ENCODE results near the gene MEDAG. TPM values are rescaled to one million over a fixed set of nuclear protein-coding genes. Genes with fewer than 3 reads are reported as not detected.
A peak's percentile ranks its signal among the peaks of the same experiment; 100 is the strongest.

MEDAG gene
- total RNA-seq = not detected

DNA sequence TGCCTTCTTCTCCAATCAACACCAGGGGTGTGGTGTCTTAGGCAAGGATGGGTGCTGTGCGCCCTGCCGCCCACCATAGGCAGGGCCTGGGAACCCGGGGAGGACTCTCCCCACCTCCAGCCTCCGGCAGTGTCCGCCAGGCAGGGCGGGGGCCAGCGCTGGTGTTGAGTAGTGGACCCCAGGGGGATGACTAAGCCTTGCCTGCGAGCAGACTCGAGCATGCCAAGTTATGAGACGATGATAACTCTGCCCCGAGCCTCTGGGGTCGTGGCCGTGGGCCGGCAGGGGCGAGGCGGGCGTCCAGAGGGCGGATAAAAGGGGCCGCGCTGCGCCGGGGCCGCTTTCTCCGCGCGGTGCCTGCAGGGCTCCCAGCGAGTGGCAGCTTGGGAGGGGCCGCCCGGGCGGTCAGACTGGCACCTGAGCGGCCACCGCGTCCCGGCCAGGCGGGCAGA, at the start of gene MEDAG:
Gene MEDAG (plus strand): TSS at position 340 of the 452 bp plus-strand sequence. CDS start 245 bp downstream, outside the sequence.
- Mint-ChIP-seq H3K4me1 (ENCODE audit: low read depth) (peaks cover 4% of the 10 kb centered on the region), H3K27ac (no peak within 1 kb of the TSS), H3K4me3 (no peak within 1 kb of the TSS), H3K27me3 (peaks cover 48% of the 10 kb centered on the region), H3K36me3 (no peaks in the 10 kb centered on the region), H3K9me3 (no peaks in the 10 kb centered on the region)
- intact Hi-C loops (cut with micrococcal nuclease) = no loop called here
- no peak for DNase-seq
- ChIA-PET POLR2A (no interaction called here), CTCF (no interaction called here)

DNA sequence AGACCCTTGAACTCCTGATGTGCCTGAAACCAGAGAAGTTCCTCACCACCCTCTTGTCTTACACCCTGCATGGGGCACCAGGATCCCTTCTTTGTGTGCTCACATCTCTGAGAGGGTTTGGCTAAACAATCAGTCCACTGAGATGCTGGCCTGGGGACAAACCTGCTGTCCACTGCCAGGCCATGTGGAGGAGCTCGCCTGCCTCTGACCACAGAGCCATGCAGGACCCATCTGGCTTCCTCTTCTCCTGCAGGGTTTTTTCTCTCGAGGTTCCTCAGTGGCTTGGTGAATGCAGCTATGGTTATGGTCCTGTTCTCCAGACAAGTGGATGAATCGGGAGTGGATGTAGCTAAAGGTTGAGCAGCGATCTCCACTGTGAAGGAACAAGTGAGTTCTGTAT, 49.1 kb upstream of the MEDAG start:
- ChIA-PET POLR2A (no interaction called here), CTCF (interaction anchor here (3.8 kb wide), 1 partner anchor 8 kb away, joined by 29 read pairs; no protein-coding TSS in a partner anchor)
- intact Hi-C loops (cut with micrococcal nuclease) = no loop called here
- H3K4me3 Mint-ChIP-seq = no peak overlapping the region
- H3K9me3 Mint-ChIP-seq = no peaks in the 10 kb centered on the region
- H3K27me3 Mint-ChIP-seq = no peaks in the 10 kb centered on the region
- DNase-seq = no peak
- H3K4me1 Mint-ChIP-seq (ENCODE audit: low read depth) = no peaks in the 10 kb centered on the region
- H3K36me3 Mint-ChIP-seq = no peaks in the 10 kb centered on the region
- H3K27ac Mint-ChIP-seq = no peak overlapping the region

DNA sequence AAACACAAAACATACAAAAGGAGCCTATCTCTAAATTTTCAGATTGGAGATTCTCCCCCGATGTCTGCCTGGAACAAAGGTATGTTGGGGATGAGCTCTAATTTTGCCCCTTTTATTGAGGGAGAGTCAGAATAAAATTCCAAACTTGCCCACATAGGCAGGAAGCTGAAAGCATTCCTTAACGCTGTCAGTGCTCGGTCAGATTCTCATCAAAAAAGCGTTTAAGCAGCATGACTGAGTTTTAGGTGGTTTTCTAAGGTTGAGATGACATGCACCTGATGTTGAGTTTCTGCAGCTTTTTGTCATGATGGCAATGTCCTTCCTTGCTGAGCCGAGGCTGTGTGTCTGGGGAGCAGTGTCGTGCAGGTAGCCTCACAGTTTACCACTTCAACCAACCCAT, 48.4 kb upstream of the MEDAG start:
- CTCF ChIA-PET = interaction anchor here (1.2 to 3.8 kb wide), 2 partner anchors 8 to 10 kb away, joined by 7 to 29 read pairs; no protein-coding TSS in a partner anchor
- Mint-ChIP-seq H3K27ac (no peak overlapping the region), H3K4me1 (ENCODE audit: low read depth) (no peaks in the 10 kb centered on the region), H3K27me3 (peaks cover 2% of the 10 kb centered on the region), H3K36me3 (no peaks in the 10 kb centered on the region), H3K9me3 (no peaks in the 10 kb centered on the region), H3K4me3 (no peak overlapping the region)
- no peak for DNase-seq
- intact Hi-C loops (cut with micrococcal nuclease) = no loop called here
- POLR2A ChIA-PET = no interaction called here

DNA sequence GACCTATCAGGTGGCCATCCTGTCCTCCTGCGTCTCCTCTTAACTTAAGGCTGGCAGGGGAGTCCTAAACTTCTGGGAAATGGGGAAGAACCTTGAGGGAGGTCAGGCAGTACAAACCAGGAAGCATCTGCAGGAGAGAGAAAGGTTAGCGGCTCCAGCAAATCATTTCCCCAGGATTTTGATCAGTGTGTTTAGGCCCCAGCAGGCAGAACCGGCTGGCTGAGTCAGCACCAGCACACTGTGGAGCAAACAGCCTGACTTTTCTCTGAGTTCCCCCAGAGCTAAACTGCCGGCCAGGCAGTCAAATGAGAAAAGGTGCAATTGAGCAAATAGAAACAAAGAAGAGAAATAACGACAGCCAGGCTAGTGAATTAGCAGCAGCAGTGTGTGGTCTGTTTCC, 46.7 kb upstream of the MEDAG start:
- H3K4me1 Mint-ChIP-seq (ENCODE audit: low read depth) = no peaks in the 10 kb centered on the region
- H3K4me3 Mint-ChIP-seq = no peak overlapping the region
- POLR2A ChIA-PET = no interaction called here
- no peaks in the 10 kb centered on the region for H3K9me3 Mint-ChIP-seq
- H3K27ac Mint-ChIP-seq = no peak overlapping the region
- no peak for DNase-seq
- CTCF ChIA-PET = no interaction called here
- intact Hi-C loops (cut with micrococcal nuclease) = no loop called here
- no peaks in the 10 kb centered on the region for H3K36me3 Mint-ChIP-seq
- peaks cover 2% of the 10 kb centered on the region for H3K27me3 Mint-ChIP-seq

DNA sequence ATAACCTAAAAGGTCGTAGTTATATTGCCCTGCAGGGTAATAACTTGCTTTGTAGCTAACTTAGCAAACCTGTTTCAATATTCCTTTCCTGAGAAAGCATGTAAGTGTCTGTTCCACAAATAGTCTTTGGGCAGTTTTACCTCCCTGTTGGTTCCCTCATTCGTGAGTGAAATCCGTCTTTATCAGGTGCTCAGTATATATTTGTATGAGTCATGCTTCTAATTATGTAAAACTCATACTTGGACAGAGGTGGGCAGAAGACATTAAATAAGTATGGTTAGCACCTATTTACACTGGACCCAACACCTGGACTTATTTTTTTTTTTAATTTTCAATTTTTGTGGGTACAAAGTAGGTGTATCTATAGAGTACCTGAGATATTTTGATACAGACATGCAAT, 44.9 kb upstream of the MEDAG start:
- Mint-ChIP-seq H3K4me1 (ENCODE audit: low read depth) (peaks cover 7% of the 10 kb centered on the region), H3K36me3 (no peaks in the 10 kb centered on the region), H3K27ac (no peak overlapping the region), H3K9me3 (no peaks in the 10 kb centered on the region), H3K4me3 (no peak overlapping the region), H3K27me3 (peaks cover 7% of the 10 kb centered on the region)
- intact Hi-C loops (cut with micrococcal nuclease) = no loop called here
- POLR2A ChIA-PET = no interaction called here
- no peak for DNase-seq
- CTCF ChIA-PET = interaction anchor here (0.6 kb wide), 2 partner anchors 32 to 157 kb away, joined by 3 to 4 read pairs; no protein-coding TSS in a partner anchor

DNA sequence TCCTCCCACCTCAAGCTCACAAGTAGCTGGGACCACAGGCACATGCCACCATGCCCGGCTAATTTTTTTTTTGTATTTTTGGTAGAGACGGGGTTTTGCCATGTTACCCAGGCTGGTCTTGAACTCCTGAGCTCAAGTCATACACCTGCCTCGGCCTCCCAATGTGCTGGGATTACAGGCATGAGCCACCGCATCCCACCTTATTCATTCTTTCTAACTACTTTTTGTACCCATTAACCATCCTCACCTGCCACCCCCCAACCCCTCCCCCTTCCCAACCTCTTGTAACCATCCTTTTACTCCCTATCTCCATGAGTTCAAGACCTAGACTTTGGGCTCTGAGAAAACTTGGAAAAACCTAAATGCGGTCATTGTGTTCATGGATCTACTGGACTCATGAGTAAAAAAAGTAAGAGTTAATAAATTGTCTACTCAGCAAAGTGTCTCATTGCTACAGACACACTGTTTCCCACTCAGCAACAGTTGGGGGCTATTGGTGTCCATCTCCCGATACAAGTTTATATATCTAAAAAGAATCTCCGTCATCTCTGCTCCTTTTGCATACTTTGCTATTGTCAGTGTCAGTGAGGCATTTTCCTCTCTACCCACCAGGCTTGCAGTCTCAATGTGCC, 44.1 kb upstream of the MEDAG start:
- intact Hi-C loops (cut with micrococcal nuclease) = no loop called here
- H3K9me3 Mint-ChIP-seq = no peaks in the 10 kb centered on the region
- H3K27me3 Mint-ChIP-seq = peaks cover 7% of the 10 kb centered on the region
- H3K36me3 Mint-ChIP-seq = no peaks in the 10 kb centered on the region
- H3K4me1 Mint-ChIP-seq (ENCODE audit: low read depth) = peaks cover 7% of the 10 kb centered on the region
- DNase-seq = no peak
- ChIA-PET POLR2A (no interaction called here), CTCF (interaction anchor here (0.6 kb wide), 2 partner anchors 32 to 158 kb away, joined by 3 to 4 read pairs; no protein-coding TSS in a partner anchor)
- H3K27ac Mint-ChIP-seq = no peak overlapping the region
- H3K4me3 Mint-ChIP-seq = no peak overlapping the region

DNA sequence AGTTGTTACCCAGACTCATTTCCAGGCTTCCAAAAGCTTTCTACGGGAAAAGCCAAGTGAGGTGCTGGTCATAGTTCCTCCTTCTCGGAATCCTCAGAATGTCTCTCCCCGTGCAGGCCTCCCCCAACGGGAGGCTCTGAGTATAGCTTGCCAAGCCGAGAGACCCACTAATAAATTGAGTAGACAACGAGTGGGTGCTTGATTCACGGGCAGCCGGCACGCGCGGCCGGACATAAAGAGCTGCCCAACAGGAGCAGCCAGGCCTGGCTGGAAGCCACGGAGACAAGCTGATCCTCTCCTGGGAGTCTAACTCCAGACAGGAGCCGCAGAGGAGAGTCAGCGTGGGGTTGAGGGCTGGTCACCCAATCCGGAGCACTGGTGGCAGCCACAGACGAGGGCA, 43.4 kb upstream of the MEDAG start:
- DNase-seq = no peak
- ChIA-PET POLR2A (no interaction called here), CTCF (no interaction called here)
- H3K4me1 Mint-ChIP-seq (ENCODE audit: low read depth) = peaks cover 7% of the 10 kb centered on the region
- no peak overlapping the region for H3K27ac Mint-ChIP-seq
- no peaks in the 10 kb centered on the region for H3K36me3 Mint-ChIP-seq
- no peak overlapping the region for H3K4me3 Mint-ChIP-seq
- H3K9me3 Mint-ChIP-seq = no peaks in the 10 kb centered on the region
- peaks cover 7% of the 10 kb centered on the region for H3K27me3 Mint-ChIP-seq
- intact Hi-C loops (cut with micrococcal nuclease) = no loop called here

DNA sequence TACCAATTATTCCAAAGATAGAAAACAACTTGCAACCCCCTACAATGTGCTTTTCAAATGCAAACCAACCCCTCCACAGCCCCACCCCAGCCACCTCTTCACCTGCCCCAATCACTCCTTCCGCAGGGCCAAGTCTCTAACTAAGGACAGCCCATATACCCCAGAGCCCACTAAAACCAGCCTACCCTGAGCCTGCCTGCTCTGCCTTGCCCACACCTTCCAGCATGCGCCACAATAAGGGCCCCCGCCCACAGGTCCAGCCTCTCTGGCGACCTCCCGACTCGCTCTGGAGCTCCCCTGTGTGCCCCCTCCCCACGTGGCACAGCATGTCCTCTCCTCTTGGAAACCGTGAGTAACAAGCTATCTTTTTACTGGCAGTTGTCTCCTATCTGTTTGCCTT, 42.8 kb upstream of the MEDAG start:
- Mint-ChIP-seq H3K27me3 (peaks cover 7% of the 10 kb centered on the region), H3K4me1 (ENCODE audit: low read depth) (peaks cover 7% of the 10 kb centered on the region), H3K4me3 (no peak overlapping the region), H3K9me3 (no peaks in the 10 kb centered on the region), H3K36me3 (no peaks in the 10 kb centered on the region), H3K27ac (no peak overlapping the region)
- intact Hi-C loops (cut with micrococcal nuclease) = no loop called here
- ChIA-PET POLR2A (no interaction called here), CTCF (no interaction called here)
- no peak for DNase-seq

DNA sequence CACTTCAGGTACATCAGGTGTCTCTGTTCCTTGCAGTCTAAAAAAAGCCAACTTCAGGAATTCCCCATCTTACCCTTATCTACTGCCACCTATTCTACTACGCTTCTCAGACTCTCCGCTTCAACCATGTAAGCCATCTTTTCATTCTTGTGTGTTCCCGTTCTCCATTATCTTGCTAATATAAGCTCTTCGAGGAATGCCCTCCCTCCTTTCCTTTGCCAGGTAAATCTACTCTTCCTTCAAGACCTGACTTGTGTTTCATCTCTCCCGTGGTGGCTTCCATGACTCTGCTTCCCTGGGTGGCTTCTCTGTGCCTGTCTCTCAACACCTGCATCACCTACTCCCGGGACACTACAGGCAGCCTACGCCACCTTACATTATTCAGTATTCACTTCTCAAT, 42.3 kb upstream of the MEDAG start:
- ChIA-PET CTCF (interaction anchor here (2.4 to 3.0 kb wide), 2 partner anchors 8 to 15 kb away, joined by 9 to 29 read pairs; no protein-coding TSS in a partner anchor), POLR2A (no interaction called here)
- H3K27ac Mint-ChIP-seq = no peak overlapping the region
- intact Hi-C loops (cut with micrococcal nuclease) = no loop called here
- no peaks in the 10 kb centered on the region for H3K36me3 Mint-ChIP-seq
- H3K27me3 Mint-ChIP-seq = peaks cover 8% of the 10 kb centered on the region
- H3K4me1 Mint-ChIP-seq (ENCODE audit: low read depth) = peaks cover 7% of the 10 kb centered on the region
- DNase-seq = no peak
- H3K4me3 Mint-ChIP-seq = no peak overlapping the region
- H3K9me3 Mint-ChIP-seq = no peaks in the 10 kb centered on the region

DNA sequence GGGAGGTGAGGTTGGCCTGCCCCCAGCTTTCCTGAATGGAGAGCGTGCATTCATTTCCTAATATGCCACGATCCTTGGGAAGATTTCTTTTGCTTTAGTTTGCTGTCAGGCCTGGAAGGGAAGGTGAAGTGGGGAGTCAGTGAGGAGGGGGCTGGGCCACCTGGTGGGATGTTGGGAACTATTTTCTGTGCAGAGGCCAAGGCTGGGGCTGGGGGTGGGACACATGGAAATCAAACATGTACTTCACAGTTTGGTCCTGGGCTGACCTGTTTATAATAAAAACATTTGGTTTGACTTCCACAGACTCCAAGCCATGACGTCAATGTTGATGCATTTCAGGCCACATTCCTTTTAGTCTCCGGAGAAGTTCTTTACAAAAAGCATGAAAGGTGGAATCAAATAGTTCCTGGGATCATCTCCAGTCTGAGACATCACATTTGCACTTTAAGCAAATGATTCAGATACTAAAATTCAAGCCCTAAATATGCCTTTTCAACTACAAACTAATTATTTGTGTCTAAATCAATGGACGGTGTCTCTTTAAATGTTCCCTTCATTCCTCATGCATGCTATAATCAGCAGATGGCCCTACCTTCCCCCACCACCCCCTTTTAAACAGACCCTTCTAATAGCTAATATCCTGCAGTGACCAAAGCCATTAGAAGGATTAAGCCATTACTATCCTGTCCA, 41.5 kb upstream of the MEDAG start:
- H3K36me3 Mint-ChIP-seq = no peaks in the 10 kb centered on the region
- peaks cover 7% of the 10 kb centered on the region for H3K4me1 Mint-ChIP-seq (ENCODE audit: low read depth)
- no peaks in the 10 kb centered on the region for H3K9me3 Mint-ChIP-seq
- DNase-seq = no peak
- POLR2A ChIA-PET = no interaction called here
- no peak overlapping the region for H3K27ac Mint-ChIP-seq
- intact Hi-C loops (cut with micrococcal nuclease) = loop anchor here (1.0 to 5.0 kb wide), 4 partner anchors 56 to 287 kb away; no protein-coding TSS in a partner anchor
- peaks cover 9% of the 10 kb centered on the region for H3K27me3 Mint-ChIP-seq
- CTCF ChIA-PET = interaction anchor here (0.6 to 3.3 kb wide), 17 partner anchors 9 to 1050 kb away, joined by 3 to 29 read pairs (median 5); no protein-coding TSS in a partner anchor
- no peak overlapping the region for H3K4me3 Mint-ChIP-seq

DNA sequence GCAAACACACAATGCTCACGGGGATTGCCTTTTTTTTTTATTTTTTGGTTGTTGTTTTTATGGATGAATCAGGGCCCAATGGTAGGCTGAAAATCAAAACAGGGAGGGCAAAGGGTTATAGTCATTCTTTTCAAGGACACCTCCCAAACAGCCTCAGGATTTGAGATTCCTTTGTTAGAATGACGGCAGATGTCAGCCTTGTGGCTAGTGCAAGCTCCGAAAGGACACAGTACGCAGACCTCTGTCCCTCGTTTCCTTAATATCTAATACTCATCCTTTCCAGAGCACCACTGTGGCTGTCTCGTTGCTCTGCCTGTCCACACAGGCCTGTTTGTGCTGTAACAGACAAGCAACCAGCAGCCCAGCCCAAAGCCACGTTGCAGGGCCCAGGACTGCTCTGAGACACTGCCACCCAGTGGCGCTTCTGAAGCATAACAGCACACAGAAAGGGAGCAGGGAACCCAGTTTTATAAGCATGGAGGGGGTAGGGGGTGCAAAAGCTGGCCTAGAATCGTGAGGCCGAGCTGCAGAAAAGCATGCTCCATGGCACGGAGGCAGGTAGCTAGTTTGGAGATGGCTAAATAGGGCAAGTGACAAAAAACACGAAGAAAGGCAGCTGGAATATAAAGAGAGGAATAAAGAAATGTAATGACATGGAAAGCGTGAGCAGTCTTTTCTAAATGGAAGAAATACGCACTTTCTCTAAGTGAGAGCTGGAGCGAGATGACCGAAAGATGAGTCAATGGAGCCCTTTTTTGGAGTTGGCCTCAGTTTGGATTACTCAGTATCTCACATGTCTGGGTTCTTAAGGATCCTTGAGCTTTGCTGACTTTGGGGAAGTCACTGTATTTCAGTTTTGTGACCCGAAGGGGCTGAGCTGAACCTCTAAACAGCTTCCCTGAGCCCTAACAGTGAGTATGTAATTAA, 40.7 kb upstream of the MEDAG start:
- H3K27ac Mint-ChIP-seq = no peak overlapping the region
- H3K4me1 Mint-ChIP-seq (ENCODE audit: low read depth) = peaks cover 7% of the 10 kb centered on the region
- H3K27me3 Mint-ChIP-seq = peaks cover 9% of the 10 kb centered on the region
- ChIA-PET CTCF (interaction anchor here (0.6 to 3.3 kb wide), 40 partner anchors 9 to 1051 kb away, joined by 3 to 29 read pairs (median 3); partner anchors contain the start of gene UBE2L5), POLR2A (no interaction called here)
- no peaks in the 10 kb centered on the region for H3K36me3 Mint-ChIP-seq
- no peak overlapping the region for H3K4me3 Mint-ChIP-seq
- no peaks in the 10 kb centered on the region for H3K9me3 Mint-ChIP-seq
- peak; percentile 70 for DNase-seq
- intact Hi-C loops (cut with micrococcal nuclease) = loop anchor here (1.0 to 5.0 kb wide), 4 partner anchors 57 to 288 kb away; no protein-coding TSS in a partner anchor

DNA sequence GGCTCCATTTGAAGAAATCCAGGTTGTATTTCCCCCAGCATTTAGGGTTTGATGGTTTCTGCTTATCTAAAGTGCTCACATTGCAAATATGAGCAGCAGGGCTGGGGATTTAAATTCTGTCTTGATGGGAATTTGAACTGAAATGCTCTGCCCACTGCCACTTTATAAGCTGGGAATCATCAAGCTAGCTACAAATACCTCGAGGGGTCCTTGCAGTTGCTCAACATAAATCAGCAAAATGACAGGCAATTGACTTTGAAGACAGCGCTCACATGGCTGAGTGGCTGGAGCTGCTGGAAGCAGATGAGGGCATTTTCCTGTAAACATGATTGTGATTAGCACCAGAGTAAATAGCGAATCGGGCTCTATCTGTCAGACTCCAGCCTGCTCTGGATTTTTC, 39.4 kb upstream of the MEDAG start:
- H3K27ac Mint-ChIP-seq = no peak overlapping the region
- H3K4me1 Mint-ChIP-seq (ENCODE audit: low read depth) = peaks cover 7% of the 10 kb centered on the region
- H3K36me3 Mint-ChIP-seq = no peaks in the 10 kb centered on the region
- POLR2A ChIA-PET = no interaction called here
- intact Hi-C loops (cut with micrococcal nuclease) = loop anchor here (5.0 kb wide), 1 partner anchor 289 kb away; no protein-coding TSS in a partner anchor
- CTCF ChIA-PET = interaction anchor here (1.4 to 3.3 kb wide), 10 partner anchors 11 to 734 kb away, joined by 3 to 29 read pairs (median 8); no protein-coding TSS in a partner anchor
- H3K9me3 Mint-ChIP-seq = no peaks in the 10 kb centered on the region
- H3K4me3 Mint-ChIP-seq = no peak overlapping the region
- H3K27me3 Mint-ChIP-seq = peaks cover 9% of the 10 kb centered on the region
- no peak for DNase-seq

Measured in activated CD4-positive, alpha-beta memory T cell treated with anti-CD3 and anti-CD28 coated beads for 36 hours (primary cell).